Measurements from ENCODE around the gene SMYD3.

SMYD3 gene

DNA sequence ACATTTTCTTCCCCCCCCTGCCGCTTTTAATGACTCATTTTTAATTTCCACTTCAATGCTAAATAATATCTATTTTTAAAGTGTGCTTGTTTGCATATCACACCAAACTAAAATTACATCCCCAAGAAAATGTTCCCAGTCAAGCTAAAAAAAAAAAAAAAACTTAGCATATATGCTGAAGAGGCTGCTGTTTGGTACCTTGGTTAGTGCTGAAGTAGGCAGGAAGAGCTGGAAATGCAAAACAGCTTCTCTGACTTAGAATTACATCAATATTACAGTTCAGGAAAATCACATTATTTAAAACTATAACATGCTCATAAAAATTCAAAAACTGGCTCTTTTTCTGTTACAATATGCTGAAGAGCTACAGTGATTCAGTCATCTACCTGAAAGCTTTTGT is 372.3 kb downstream of the SMYD3 start:
- DNase-seq, result no peak

DNA sequence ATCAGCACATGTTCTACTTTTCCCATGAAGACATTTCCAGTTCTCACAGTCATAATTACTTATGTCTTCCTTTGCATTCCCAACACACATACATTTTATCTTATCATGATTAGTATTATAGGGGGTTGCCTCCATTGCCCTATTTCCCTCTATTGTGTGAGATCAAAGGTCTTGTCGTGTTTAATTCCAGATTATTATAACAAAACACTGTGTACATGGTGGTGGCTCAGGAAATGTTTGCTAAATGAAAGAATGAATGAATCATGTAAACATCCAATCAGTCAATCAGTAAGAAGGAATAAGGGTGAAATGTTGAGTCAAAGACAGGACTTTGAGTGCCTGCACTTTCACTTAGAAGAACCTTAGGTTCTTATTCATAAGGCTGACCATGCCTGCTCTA is 376.0 kb downstream of the SMYD3 start:
- DNase-seq, result no peak

DNA sequence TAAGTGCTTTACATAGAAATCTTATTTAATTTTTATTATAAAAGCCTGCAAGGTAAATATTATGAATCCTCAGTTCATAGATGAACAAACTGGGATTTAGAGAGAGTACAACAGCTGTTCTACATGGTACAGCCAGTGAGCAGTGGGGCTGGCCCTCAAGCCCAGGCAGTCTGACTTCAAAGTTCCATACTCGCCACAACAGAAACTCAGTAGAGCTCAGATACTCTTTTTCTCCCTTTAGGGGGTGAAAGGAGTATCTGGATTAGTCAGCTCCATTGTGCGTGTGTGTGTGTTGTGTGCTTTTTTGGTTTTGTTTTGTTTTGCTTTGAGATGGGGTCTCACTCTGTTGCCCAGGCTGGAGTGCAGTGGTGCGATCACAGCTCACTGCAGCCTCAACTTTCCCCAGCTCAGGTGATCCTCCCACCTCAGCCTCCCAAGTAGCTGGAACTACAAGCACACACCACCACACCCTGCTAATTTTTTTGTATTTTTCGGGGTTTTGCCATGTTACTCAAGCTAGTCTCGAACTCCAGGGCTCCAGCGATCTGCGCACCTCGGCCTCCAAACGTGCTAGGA is 378.5 kb downstream of the SMYD3 start:
- no peak for DNase-seq

DNA sequence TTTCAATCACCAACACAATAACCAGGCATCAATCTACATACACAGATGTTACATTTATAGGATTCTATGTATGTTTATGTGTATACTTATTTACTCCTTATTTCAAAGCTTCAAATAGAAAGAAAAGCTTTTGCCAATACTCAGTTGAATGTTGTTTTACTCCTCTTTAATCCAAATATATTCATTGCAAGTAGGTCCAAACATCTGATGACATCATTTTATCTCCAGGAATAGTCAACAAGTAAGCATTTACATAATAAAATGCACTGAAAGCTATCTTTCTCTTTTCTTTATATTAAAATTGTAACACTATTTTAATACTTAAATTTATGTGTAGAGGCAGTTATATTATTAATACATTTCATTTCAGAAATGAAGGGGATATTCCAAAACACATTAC is 380.5 kb downstream of the SMYD3 start:
- DNase-seq, result no peak

DNA sequence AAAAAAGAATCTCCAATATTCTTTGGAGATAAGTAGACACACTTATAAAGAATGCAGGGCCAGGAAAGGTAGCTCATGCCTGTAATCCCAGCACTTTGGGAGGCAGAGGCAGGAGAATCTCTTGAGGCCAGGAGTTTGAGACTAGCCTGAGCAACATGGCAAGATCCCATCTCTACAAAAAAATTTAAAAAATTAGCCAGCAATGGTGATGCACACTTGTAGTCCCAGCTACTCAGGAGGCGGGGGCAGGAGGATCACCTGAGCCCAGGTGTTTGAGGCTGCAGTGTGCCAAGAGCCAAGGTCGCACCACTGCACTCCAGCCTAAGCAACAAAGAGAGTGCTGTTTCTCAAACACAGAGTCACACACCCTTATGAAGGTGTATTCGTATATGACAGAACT is 385.0 kb downstream of the SMYD3 start:
- DNase-seq, result no peak

DNA sequence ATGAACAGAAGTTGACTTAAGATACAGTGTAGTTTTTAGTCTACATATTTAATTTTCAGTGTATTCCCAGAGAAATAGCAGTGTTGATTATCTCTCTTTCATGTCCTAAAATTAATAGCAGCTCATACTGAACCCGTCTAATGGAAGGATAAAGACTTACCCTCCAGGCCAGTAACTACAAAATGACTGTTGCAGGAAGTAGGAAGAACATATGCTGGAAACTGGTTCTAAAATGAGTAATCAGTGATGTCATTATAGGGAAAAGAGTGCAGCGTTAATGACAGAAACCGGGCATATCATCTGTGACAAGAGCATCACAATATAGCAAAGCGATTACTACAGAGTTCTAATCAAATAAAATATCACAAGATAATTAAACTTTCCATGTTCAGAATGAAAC is 385.5 kb downstream of the SMYD3 start:
- no peak for DNase-seq

DNA sequence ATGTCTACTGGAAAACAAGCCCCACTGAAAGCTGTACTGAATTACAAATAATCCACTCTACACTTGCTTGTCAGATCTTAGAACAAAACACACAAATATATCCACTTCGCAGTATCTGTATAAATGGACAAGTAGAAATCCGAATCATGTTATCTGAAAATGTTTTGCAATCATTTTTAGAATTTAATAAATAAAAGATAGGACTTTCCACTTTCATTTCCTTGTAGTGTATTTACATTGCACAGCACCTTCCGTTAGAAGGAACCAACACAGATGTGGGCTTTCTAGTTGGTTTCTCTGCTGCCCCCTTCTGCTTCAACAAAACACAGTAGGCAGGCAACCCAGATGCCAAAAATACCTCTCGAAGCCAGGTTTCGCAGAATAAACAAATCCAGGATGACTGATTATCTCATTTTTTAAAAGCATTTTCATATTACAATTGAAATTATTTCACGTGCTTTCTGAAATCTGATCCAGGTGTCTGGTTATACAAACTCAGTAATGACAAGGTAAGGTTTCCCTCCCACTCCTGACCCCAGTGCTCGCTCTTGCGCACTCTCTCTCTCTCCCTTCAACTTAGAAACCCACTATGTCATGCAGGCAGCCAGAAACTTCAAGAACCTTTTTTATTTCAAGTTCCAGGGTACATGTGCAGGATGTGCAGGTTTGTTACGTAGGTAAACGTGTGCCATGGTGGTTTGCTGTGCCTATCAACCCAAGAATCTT is 389.9 kb downstream of the SMYD3 start:
- no peak for DNase-seq

DNA sequence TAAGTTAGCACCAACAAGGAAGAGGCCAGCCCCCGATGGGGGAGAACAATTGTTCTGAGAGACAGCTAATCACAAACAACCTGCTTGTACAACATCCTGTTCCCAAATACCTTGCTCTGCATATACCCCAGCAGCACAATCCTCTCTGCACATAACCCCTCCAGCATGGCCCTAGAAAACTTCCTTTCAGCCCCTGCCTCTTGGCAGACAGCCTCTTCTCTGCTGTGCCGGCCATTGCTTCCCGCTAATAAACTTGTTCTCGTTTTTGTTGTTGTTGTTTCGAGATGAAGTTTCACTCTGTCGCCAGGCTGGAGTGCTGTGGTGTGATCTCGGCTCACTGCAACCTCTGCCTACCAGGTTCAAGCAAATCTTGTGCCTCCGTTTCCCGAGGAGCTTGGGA is 392.7 kb downstream of the SMYD3 start:
- no peak for DNase-seq

DNA sequence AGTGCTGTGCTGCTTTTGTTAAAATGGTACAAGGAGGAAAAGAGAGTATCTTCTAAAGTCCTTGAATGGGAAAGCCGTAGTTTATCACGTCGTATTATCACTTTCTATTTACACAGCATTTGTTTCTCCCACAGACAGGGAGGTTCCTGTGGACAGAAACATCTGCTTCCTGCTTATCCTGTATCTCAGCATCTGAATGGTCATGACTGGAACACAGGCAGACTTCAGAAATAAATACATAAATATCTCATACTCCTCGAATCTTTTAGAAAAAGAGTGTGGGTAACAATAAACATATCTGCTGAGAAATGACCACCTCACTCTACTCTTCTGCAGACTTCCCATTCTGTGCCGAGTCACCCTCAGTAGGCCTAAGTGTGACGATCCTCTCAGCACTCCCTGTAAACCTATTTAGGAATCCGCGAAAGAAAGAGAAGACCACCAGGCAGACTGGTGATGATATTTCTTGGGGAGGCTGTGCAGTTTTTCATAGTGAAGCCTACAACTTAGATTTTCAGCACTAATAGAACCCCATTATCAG is 393.5 kb downstream of the SMYD3 start:
- no peak for DNase-seq

DNA sequence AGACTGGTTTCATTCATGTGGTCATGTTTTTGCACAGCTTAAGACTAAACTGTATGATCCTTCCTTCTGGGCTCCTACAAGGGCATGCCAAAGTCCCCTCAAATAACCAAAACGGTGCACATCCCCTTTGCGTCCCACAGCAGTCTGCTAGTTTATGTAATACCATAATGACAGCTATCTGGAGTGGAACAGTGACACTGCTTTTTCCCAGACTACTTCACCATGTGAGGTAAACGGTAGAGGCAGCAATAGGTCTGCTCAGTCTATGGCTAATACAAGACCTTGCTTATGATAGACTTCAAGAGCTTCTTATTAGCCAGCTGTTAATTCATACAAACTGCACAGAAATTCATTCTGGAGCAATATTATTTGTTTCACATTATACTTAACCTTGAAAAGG is 395.5 kb downstream of the SMYD3 start:
- no peak for DNase-seq

DNA sequence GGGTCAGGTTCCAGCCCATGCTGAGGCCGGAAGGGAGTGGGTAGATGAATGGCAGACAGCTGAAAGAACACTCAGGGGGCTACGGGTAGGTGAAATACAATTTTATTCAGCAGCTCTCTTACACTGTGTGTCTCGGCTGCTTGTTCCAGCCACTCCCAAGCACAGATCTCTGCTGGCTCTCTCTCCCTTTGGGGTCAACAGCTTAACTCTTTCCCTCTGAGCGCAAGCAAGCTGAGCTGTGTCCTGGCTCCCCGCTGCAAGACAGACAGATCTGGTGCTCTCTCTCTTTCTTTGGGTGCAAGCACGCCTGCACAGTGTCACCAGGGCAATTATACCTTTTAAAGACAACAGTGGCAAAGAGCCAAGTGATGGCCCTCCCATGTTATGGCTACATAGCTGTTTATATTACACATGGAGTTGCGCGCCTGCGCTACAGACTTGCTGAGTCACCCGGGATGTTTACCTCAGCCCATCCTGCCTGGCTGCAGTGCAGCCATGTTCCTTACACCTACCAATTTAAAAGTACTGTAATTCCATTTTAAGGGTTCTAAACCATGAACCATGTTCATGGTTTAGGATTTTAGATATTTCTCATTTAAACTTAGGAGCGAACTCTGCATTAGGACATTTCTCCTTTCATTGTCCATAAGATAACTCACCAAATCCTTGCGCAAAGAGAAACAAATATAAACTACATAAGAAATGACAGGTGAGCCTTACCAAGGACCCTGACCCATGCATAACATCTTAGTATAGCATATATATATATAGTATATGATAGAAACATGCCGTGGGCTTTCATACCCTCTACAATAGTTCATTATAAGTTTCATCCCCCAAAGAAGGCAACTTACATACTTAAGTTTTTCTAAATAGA is 396.5 kb downstream of the SMYD3 start:
- no peak for DNase-seq

DNA sequence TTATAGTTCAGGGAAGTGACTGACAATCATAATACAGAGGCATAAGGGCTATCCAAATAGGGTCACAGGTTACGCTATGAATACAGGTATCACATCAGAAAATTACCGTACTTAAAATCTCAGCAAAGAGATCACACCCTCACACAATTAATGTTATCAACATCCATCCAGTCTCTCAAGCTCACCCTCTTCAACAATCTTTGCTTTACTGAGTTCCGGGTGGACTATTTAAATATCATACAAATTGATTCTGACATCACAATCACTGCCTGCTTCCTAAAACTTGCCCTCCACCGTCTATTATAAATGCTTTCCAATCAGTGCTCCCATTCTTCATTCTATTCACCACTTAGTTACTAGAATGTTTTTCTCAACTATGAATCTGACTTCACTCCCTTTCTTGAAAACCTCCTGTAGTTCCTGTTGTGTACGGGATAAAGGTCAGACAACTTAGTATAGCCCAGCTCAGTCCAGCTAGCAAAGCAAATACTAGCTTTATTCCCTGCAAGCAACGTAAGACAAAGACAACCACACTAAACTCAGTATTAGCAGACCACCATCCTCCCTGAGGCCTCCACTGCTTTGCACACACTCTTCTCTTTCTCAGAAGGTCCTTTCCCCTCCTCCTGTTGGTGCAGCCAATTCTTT is 398.7 kb downstream of the SMYD3 start:
- no peak for DNase-seq

DNA sequence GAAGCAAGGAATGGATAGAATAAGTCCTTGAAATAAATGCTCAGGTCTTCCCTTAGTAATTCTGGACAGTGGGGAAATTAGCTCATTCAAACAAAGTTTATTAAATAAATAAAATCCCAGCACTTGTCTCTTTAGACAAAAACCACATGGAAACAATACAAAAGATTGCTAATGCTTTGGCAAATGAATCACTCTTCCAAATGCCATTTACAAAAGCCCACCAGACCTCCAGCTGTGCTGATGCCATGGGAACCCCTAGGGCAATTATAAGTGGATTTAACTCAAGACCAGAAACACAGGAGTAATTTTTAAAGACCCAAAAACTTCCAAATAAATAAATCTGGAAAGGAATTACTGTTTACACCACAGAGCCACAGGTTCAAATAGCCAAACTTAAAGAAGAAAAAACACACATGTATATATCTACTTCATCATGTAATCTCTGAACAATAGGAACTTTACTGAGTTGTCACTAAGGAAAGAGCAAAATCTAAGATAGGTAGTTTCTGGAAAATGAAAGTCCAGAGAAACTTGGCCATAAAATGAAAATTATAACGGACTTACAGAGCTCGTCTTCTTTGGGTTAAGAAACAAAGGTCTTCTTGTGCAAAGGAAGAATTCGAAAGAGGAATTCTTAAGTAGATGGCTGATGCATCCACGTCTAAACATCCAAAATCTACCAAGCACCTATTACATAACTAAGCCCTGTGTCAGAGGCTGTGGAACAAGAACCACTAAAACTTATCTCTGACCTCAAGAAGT is 399.4 kb downstream of the SMYD3 start:
- DNase-seq, result no peak

DNA sequence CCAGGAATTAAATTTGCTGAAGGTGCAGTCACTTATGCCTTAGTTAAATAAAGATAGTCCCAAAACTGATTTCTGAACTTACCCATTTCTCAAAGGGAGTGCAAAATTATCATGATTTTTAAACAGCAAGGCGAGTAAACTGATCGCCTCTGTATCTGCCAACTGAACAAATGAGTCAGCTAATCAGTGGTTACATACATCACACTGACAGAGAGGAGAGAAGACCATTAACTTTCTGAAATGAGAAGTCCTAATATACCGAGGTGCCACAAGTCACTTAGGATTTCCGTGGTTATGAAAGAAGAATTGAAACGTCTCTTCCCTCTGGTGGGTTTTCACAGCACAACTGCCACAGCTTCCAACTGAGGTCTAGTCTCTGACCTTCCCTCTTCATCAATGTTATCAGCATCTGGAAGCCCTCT is 400.7 kb downstream of the SMYD3 start:
- DNase-seq, result no peak

DNA sequence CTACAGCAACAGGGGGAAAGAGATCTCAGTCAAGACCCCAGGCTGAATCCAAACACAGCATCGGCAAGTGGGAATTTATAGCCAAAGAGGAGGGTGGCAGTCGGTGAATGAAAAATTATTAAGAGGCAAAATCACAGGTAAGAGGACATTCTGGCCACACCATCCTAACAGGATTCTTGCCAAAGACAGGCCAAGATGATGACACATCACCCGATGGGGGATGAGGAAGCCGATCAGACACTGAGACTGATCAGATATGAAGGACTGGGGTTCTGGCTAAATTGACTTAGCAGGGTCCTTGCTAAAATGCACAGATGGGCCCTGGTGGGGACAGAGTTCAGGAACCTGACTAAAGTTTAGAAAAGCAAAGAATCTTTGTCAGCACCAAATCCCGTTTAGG is 402.2 kb downstream of the SMYD3 start:
- no peak for DNase-seq

DNA sequence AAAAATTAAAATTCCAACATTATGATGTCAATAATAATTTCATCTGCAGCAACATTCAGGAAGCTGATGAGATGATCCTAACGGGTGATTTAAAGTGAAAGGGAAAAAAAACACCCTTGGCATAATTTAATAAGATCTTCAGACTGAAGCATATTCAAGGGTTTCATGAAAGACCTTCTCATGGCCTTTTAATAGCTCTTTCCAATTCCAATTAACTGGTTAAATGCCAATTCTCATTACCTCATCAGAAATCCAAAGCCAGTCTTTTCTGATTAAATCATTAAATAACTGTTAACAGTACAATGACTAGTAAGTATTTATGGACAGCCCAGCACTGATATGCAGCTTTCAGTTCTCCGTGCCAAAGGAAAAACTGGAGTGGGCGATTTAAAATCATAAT is 407.5 kb downstream of the SMYD3 start:
- no peak for DNase-seq

DNA sequence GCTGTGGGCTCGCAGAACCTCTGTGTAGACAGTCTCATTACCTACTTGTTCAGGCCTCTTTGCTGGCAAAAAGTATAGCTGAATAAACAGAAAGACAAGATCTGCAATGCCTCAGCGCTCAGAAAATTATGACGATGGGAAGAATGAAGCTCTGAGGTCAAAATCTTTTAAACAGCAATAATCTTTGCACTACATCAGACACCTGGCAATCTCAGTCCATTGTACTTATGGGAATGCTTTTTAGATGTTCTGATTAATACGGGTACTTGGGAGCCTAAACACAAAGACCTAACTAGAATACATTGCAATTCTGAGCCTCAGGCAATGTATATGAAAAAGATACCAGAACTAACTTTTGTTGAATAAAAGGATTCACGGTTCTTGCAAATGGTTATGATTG is 410.7 kb downstream of the SMYD3 start:
- no peak for DNase-seq

DNA sequence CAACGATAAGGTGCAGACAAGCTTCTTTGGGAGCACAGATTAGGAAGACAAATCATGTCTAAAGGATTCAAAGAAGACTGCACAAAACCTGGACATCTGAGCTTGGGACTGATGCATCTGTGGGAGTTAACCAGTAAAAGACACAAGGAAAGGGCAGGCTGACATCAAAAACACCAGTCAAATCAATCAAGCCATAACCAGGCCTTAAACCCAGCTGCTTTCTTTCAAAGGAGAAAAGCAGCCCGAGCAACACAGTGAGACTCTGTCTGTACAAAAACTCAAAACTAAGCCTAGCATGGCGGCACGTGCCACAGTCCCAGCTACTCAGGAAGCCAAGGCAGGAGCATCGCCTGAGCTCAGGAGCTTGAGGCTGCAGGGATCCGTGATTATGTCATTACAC is 411.6 kb downstream of the SMYD3 start:
- DNase-seq, result no peak

DNA sequence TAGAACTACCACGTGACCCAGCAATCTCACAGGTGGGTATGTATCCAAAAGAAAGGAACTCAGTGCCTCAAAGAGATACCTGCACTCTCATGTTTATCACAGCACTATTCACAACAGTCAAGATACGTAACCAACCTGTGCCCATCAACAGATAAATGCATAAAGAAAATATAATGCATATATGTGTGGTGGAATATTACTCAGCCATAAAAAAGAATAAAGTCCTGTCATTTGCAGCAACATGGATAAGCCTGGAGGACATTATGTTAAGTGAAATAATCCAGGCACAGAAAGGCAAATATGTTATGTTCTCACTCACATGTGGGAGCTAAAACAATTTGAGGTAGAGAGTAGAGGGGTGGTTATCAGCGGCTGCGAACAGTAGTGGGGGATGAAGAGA is 413.8 kb downstream of the SMYD3 start:
- no peak for DNase-seq

DNA sequence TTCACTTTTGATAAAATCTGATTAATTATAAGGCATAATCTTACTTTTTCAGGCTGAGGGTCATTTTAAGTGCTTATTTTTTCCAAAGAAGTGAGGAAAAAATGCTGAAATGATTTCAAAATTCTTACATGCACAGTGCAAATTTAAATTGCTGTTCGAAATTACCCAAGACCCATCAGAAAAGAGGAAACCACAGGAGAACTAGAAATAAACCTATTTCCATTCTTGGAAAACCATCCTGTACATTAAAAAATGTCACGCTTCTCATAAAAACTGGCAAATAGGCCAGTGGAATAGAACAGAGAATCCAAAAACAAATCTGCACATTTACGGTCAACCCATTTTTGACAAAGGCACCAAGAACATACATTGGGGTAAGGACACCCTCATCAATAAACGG is 414.9 kb downstream of the SMYD3 start:
- DNase-seq, result no peak

DNA sequence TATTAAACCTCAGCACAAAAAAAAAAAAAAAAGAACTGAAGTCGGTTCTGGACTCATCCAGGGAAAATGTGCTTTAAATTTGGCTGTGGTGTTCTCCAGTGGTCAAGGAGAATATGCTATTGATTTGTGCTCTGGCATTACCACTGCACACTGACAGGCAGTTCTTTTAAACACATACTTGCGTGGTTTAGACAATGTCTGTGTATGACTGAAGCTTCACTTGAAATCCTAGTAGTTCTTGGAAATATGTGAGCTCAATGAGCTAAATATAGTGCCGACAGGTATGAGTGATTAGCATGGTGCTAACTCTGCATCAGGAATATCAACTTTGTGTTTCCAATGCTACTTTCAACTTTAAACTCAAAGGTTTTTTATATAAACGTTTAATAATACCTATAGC is 415.6 kb downstream of the SMYD3 start:
- DNase-seq, result no peak

DNA sequence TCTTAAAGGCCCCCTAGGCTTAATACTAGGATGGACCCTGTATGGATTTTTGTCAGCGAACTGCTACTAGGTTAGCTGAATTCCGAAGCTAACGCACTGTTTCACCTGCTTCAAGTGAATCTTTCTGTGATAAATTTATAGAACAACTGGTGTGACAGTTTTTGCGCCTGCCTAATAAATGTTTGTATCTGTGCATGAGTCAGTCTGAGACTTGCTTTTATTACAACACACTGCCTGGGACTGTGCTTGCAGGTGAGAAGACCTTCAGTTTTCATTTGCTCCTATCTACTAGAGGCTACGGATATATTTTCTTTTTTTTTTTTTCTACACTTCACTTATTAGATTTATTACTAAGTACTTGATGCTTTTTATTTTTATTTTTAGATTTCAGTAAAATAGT is 420.9 kb downstream of the SMYD3 start:
- no peak for DNase-seq

DNA sequence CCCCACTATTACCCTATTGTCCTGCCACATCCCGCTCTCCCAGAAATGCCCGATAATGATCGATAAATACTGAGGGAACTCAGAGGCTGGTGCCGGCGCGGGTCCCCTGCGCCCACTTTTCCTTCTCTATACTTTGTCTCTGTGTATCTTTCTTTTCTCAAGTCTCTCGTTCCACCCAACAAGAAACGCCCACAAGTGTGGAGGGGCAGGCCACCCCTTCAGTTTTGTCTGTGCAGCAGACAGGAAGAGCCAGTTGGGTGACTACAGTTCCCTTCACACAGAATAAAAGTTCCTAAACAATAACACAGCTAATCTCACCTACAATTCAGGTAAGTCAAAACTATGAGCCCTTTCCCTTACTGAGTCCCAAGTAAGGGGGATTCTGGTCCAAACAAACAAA is 423.7 kb downstream of the SMYD3 start:
- DNase-seq, result no peak

Measured in NCI-H187 (cell line).